ENCODE data around the gene ZNF19. TPM values are rescaled to one million over a fixed set of nuclear protein-coding genes. Genes with fewer than 3 reads are reported as not detected.

Gene ZNF19
- total RNA-seq, 1 experiment from 2014 or later, result 4.7 TPM

DNA sequence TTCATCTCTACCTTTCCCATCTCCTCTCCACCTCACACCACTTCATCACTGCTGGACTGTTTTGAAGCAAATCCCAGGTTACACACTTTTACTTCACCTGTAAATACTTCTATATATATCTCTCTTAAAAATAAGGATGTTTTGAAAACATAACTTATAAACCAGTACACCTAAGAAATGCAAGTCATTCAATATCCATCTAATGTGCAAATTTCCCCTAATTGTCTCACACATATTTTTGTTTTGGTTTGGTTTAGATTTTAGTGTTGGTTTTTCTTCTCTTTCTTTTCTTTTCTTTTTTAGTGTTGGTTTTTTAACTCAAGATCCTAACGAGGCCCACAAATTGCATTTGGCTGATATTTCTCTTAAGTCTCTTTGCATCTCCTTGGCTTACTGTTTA is 17.9 kb upstream of the ZNF19 start:
- no peak overlapping the region for H4K5ac ChIP-seq (ENCODE audit: insufficient read length, low read depth, low read length)
- no peaks in the 10 kb centered on the region for H4K20me1 ChIP-seq (ENCODE audit: control insufficient read depth, insufficient read depth, insufficient read length)
- no peak overlapping the region for H2BK15ac ChIP-seq (ENCODE audit: low read depth, low read length)
- peaks cover 0 to 7% (median 4%) of the 10 kb centered on the region in 3 experiments; a peak in 3 of 7 replicates for H3K36me3 Mint-ChIP-seq (ENCODE audit: insufficient read depth in 1 of 3, low read depth in 3 of 3)
- H4K91ac ChIP-seq (ENCODE audit: insufficient read length, low read depth, low read length), result no peak overlapping the region
- H3K79me1 ChIP-seq (ENCODE audit: insufficient read depth, low read depth, low read length, poor library complexity, severe bottlenecking), result no peaks in the 10 kb centered on the region
- no peak overlapping the region for H3K27ac Mint-ChIP-seq
- no peak overlapping the region for H3K9ac ChIP-seq (ENCODE audit: extremely low read depth, insufficient read length, low read length)
- H2AK5ac ChIP-seq (ENCODE audit: insufficient read length, low read length), result no peak overlapping the region
- DNase-seq, result no peak
- H3K23me2 ChIP-seq (ENCODE audit: insufficient read length, low read depth, low read length, poor library complexity, severe bottlenecking), result no peaks in the 10 kb centered on the region
- H3K9me3 ChIP-seq (ENCODE audit: control insufficient read depth, low read depth, low read length), result no peaks in the 10 kb centered on the region
- no peaks in the 10 kb centered on the region for H3K4me1 ChIP-seq (ENCODE audit: insufficient read depth, low read length)
- no peaks in the 10 kb centered on the region for H3K79me2 ChIP-seq (ENCODE audit: insufficient read depth, low read length)
- H3K4me2 ChIP-seq (ENCODE audit: insufficient read depth, insufficient read length, low read length), result no peak overlapping the region
- no peak overlapping the region for H3K4ac ChIP-seq (ENCODE audit: low read depth, low read length)
- no peak overlapping the region for H2BK20ac ChIP-seq (ENCODE audit: low read depth, low read length, poor library complexity, severe bottlenecking)
- WGBS (ENCODE audit: extremely low coverage, insufficient read length, low lambda C conversion rate), result no CpG with 5 or more reads among the region's 1 CpG
- H2BK120ac ChIP-seq (ENCODE audit: low read depth, low read length, poor library complexity, severe bottlenecking), result no peak overlapping the region
- H3K27me3 Mint-ChIP-seq (ENCODE audit: low read depth), result peaks cover 22% of the 10 kb centered on the region
- TF ChIP-seq, protein P1, sequence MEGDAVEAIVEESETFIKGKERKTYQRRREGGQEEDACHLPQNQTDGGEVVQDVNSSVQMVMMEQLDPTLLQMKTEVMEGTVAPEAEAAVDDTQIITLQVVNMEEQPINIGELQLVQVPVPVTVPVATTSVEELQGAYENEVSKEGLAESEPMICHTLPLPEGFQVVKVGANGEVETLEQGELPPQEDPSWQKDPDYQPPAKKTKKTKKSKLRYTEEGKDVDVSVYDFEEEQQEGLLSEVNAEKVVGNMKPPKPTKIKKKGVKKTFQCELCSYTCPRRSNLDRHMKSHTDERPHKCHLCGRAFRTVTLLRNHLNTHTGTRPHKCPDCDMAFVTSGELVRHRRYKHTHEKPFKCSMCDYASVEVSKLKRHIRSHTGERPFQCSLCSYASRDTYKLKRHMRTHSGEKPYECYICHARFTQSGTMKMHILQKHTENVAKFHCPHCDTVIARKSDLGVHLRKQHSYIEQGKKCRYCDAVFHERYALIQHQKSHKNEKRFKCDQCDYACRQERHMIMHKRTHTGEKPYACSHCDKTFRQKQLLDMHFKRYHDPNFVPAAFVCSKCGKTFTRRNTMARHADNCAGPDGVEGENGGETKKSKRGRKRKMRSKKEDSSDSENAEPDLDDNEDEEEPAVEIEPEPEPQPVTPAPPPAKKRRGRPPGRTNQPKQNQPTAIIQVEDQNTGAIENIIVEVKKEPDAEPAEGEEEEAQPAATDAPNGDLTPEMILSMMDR (conservative IDR thresholded peaks at IDR 0.05), result no peak
- no peaks in the 10 kb centered on the region for H3K4me1 Mint-ChIP-seq
- no peak overlapping the region for H2AFZ ChIP-seq (ENCODE audit: low read length)
- no peak overlapping the region for H3K4me3 Mint-ChIP-seq
- H3K56ac ChIP-seq (ENCODE audit: insufficient read length, low read depth, low read length), result no peak overlapping the region
- peaks cover 7 to 9% of the 10 kb centered on the region in 2 experiments; a peak in 3 of 5 replicates for H3K9me3 Mint-ChIP-seq
- no peak overlapping the region for H4K8ac ChIP-seq (replicated peaks; ENCODE audit: insufficient read length, low read depth, low read length)
- H3K23ac ChIP-seq (ENCODE audit: insufficient read length, low read depth, low read length), result no peak overlapping the region
- H2BK12ac ChIP-seq (ENCODE audit: insufficient read length, low read depth, low read length), result no peak overlapping the region
- no peak overlapping the region for H3K14ac ChIP-seq (ENCODE audit: insufficient read depth, low read length)
- H3K27me3 ChIP-seq (ENCODE audit: insufficient read depth, low read length), result no peaks in the 10 kb centered on the region
- H3K27ac ChIP-seq (ENCODE audit: insufficient read length, low read depth, low read length), result no peak overlapping the region
- H3K18ac ChIP-seq (ENCODE audit: insufficient read length, low read depth, low read length), result no peak overlapping the region
- no peak overlapping the region for H2BK5ac ChIP-seq (ENCODE audit: insufficient read length, low read length)
- no peak overlapping the region for H3T11ph ChIP-seq (ENCODE audit: low read length)

All from H9 (cell line).